ENCODE data around the gene TPM3.
"Not testable (repeated sequence)": the region's sequence is repeated elsewhere in the genome, so short reads cannot be mapped to it uniquely, and the experiment has no call there.

The TPM3 gene

GRCh38 chr1:154205778-154206177 lies 13.9 kb upstream of the TPM3 start:
- not testable (repeated sequence) for DNase-seq (ENCODE audit: low read depth in 2 of 2)

GRCh38 chr1:154199563-154199879 lies 7.6 kb upstream of the TPM3 start:
- DNase-seq (ENCODE audit: low read depth in 2 of 2): no peak

- no peak for DNase-seq (ENCODE audit: low read depth in 2 of 2)
Measured at GRCh38 chr1:154198756-154199562, 7.1 kb upstream of the TPM3 start.

- DNase-seq (ENCODE audit: low read depth in 2 of 2): no peak
Measured at GRCh38 chr1:154193821-154194220, 1.9 kb upstream of the TPM3 start.

- no peak for DNase-seq (ENCODE audit: low read depth in 2 of 2)
Measured at GRCh38 chr1:154192476-154192875, 576 bp upstream of the TPM3 start.

GRCh38 chr1:154190550-154190949 lies 1.4 kb downstream of the TPM3 start:
- no peak for DNase-seq (ENCODE audit: low read depth in 2 of 2)

- DNase-seq (ENCODE audit: low read depth in 2 of 2): no peak
Measured at GRCh38 chr1:154186852-154187501, 4.9 kb downstream of the TPM3 start.

- peak; percentile 29 to 33 for DNase-seq (ENCODE audit: low read depth in 2 of 2)
Measured at GRCh38 chr1:154186177-154186576, 5.7 kb downstream of the TPM3 start.

GRCh38 chr1:154183046-154183915 lies 8.6 kb downstream of the TPM3 start:
- DNase-seq (ENCODE audit: low read depth in 2 of 2): peak; percentile 83 to 89

- peak; percentile 42 to 44 for DNase-seq (ENCODE audit: low read depth in 2 of 2)
Measured at GRCh38 chr1:154182344-154183045, 9.4 kb downstream of the TPM3 start.

GRCh38 chr1:154181944-154182343 lies 10.0 kb downstream of the TPM3 start:
- DNase-seq (ENCODE audit: low read depth in 2 of 2): no peak

- no peak for DNase-seq (ENCODE audit: low read depth in 2 of 2)
Measured at GRCh38 chr1:154179946-154180687, 11.8 kb downstream of the TPM3 start.

- DNase-seq (ENCODE audit: low read depth in 2 of 2): no peak
Measured at GRCh38 chr1:154178911-154179811, 12.7 kb downstream of the TPM3 start.

GRCh38 chr1:154178013-154178412 lies 13.9 kb downstream of the TPM3 start:
- no peak for DNase-seq (ENCODE audit: low read depth in 2 of 2)

- DNase-seq (ENCODE audit: low read depth in 2 of 2): no peak
Measured at GRCh38 chr1:154176337-154176736, 15.6 kb downstream of the TPM3 start.

GRCh38 chr1:154174654-154175053 lies 17.2 kb downstream of the TPM3 start:
- no peak for DNase-seq (ENCODE audit: low read depth in 2 of 2)

- no peak for DNase-seq (ENCODE audit: low read depth in 2 of 2)
Measured at GRCh38 chr1:154171880-154172279, 20.0 kb downstream of the TPM3 start.

- DNase-seq (ENCODE audit: low read depth in 2 of 2): no peak
Measured at GRCh38 chr1:154171223-154171583, 20.7 kb downstream of the TPM3 start.

- peak; percentile 20 to 35 for DNase-seq (ENCODE audit: low read depth in 2 of 2)
Measured at GRCh38 chr1:154170547-154171222, 21.2 kb downstream of the TPM3 start.

GRCh38 chr1:154167461-154167860 lies 24.4 kb downstream of the TPM3 start:
- DNase-seq (ENCODE audit: low read depth in 2 of 2): no peak
